Colonic mucosa (tissue), 4 donors: ENCODE results near the gene ZBTB45. TPM values are rescaled to one million over a fixed set of nuclear protein-coding genes. Genes with fewer than 3 reads are reported as not detected.
A peak's percentile ranks its signal among the peaks of the same experiment; 100 is the strongest.

ENCODE experiments used
- DNase-seq: peaks from one replicate; pipeline ENCODE4 v3.0.0-alpha.2; 2020
- H3K27ac ChIP-seq: fragments of 200-600 bp; one replicate; pipeline ENCODE4 v1.8.0; 2021
- H3K27me3 ChIP-seq: fragments of 200-600 bp; one replicate; pipeline ENCODE4 v1.8.0; 2021
- H3K36me3 ChIP-seq: fragments of 200-600 bp; one replicate; pipeline ENCODE4 v1.8.0; 2021
- H3K4me1 ChIP-seq: fragments of 200-600 bp; one replicate; pipeline ENCODE4 v1.8.0; 2021; ENCODE audit warnings: mild to moderate bottlenecking
- H3K4me3 ChIP-seq: fragments of 200-600 bp; one replicate; pipeline ENCODE4 v1.8.0; 2021
- H3K9ac ChIP-seq, 2 donors: one replicate each; pipeline ENCODE4 v1.7.0; 2013; ENCODE audit warnings: control low read depth in 2 of 2, low read depth in 2 of 2, low read length in 2 of 2
- H3K9me3 ChIP-seq: fragments of 200-600 bp; one replicate; pipeline ENCODE4 v1.8.0; 2021
- intact Hi-C: fragments of 100-400 bp; cut with DNase I; formaldehyde crosslinking; loops from one replicate; pipeline ENCODE4 v1.14.1; 2022
- total RNA-seq, 2 donors: library from RNA; stranded (reverse); fragmentation: NEBNext Ultra II Directional in 1 of 2; extraction: Animal tissue kit (Norgen Biotek cat#: 25700) in 1 of 2; gene quantifications; one replicate each; pipeline ENCODE4 v1.2.1, GENCODE V29; 2021
- TF ChIP-seq, protein P1 (sequence below): fragments of 200-600 bp; IDR thresholded peaks from one replicate; pipeline ENCODE4 v1.8.0; 2022; ENCODE audit warnings: antibody characterized with exemption, mild to moderate bottlenecking
- donor health status: healthy.
- donor health status: DM: no; HTN: no; CAD: no.
- donor health status: DM: no; HTN: no; CAD: no.

ZBTB45 gene
- total RNA-seq, 2 donors from 2014 or later: 13.5 to 20.2 TPM

DNA sequence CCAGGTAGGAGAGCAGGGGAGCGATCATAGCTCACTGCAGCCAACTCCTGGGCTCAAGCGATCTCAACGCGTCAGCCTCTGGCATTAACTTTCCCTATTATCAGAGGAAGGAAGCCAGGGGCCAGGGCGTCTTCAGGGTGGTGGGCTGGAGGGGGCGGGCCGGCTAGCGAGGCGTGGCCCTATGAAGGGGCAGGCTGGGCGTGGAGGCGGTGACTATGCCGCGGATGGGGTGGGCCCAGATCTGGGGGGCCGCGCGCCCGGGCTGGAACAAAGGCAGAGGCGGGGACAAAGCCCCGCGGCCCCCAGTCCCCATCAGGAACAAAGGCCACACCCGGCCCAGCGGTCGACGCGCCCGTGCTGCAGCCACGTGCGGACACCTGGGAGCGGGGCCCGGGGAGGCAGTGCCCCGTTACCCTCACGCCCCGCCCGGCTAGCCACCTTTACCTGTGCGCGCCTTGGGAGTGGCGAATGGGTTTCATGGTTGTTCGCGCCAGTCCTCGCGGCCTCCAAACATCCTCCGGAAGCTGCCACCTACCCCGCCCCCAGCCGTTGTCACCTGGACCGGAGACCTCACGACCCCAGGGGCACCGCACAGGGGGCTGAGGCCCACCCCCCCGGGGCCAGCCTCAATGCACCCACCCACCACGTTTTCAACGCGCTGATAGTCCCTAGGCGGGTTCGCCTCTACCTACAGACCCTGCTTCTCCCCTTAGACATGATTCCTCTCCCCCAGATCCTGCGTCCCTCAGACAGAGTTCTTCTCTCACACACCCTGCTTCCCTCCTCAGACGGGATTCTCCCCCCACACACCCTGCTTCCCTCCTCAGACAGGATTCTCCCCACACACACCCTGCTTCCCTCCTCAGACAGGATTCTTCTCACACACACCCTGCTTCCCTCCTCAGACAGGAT is 18.9 kb upstream of the ZBTB45 start:
- Histone ChIP-seq H3K9ac (peak overlapping the region in 1 of 2 donors; percentile 8), H3K4me1 (no peaks in the 10 kb centered on the region), H3K27ac (no peak overlapping the region), H3K4me3 (peak overlapping the region; percentile 10), H3K27me3 (peaks cover 8% of the 10 kb centered on the region), H3K9me3 (no peaks in the 10 kb centered on the region), H3K36me3 (no peaks in the 10 kb centered on the region)
- TF ChIP-seq, protein P1, sequence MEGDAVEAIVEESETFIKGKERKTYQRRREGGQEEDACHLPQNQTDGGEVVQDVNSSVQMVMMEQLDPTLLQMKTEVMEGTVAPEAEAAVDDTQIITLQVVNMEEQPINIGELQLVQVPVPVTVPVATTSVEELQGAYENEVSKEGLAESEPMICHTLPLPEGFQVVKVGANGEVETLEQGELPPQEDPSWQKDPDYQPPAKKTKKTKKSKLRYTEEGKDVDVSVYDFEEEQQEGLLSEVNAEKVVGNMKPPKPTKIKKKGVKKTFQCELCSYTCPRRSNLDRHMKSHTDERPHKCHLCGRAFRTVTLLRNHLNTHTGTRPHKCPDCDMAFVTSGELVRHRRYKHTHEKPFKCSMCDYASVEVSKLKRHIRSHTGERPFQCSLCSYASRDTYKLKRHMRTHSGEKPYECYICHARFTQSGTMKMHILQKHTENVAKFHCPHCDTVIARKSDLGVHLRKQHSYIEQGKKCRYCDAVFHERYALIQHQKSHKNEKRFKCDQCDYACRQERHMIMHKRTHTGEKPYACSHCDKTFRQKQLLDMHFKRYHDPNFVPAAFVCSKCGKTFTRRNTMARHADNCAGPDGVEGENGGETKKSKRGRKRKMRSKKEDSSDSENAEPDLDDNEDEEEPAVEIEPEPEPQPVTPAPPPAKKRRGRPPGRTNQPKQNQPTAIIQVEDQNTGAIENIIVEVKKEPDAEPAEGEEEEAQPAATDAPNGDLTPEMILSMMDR: no peak
- peak; percentile 61 for DNase-seq
- intact Hi-C loops: no loop called here

DNA sequence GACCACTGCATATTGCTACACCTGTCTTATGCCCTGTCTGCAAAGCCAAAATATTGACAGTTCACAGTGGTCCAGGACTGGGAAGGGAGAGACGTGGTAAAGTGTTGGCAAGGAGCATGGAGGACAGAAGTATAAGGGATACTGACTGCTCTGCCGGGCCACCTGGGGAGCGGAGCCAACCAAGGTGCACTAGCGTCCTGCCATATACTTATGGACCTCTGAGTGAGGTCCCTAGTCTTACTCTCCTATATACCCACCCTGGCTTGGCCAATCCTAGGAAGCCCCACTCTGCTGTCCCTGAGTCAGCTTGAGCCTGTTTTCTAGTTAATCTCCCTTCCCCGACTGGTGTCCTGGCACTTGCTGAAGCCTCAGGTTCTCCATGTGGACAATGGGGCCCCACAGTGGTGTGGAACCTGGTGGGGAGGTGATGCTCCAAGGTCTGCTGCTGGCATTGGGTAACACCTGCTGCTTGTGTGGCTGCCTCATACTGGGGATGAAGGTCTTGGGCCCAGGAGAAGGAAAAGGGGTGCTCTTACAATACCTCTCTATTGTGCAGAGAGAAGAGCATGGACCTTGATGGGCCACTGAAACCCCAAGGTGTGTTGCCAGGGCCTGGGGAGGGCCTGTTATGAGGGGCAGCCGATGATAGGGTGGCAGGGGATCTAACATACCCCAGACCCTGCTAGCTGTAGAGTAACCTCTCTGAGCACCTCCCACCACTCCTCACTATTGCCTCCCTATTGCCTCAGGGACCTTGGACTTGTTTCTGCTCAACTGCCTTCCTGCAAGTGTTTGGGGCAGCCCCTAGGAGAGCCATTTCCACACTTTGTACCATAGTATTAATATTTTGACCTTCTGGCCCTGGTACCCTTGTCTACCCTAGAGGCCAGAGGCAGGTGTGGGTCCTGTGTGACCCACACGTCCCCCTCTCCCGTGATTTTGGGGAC is 17.5 kb upstream of the ZBTB45 start:
- TF ChIP-seq, protein P1: no peak
- DNase-seq: no peak
- intact Hi-C loops: no loop called here

DNA sequence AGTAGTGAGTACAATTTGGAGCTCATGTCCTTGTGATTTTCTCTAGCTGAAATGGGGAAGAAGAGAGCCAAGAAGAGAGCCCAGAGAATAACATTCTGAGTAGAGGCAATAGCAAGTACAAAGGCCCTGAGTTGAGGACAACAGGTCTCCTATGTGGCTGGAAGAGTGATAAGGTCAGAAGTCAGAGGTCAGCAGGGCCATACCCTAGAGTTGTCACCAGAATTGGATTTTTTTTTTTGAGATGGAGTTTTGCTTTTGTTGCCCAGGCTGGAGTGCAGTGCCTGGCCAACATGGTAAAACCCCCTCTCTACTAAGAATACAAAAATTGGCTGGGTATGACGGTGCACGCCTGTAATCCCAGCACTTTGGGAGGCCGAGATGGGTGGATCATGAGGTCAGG is 16.2 kb upstream of the ZBTB45 start:
- Histone ChIP-seq H3K9me3 (no peaks in the 10 kb centered on the region), H3K4me3 (no peak overlapping the region), H3K27ac (no peak overlapping the region), H3K9ac (no peak overlapping the region), H3K36me3 (no peaks in the 10 kb centered on the region), H3K4me1 (no peaks in the 10 kb centered on the region), H3K27me3 (peaks cover 8% of the 10 kb centered on the region)
- TF ChIP-seq, protein P1: no peak
- intact Hi-C loops: no loop called here
- no peak for DNase-seq

More for the DNA sequence above, 17.5 kb upstream of the ZBTB45 start:
- no peaks in the 10 kb centered on the region for H3K36me3 ChIP-seq
- H3K9ac ChIP-seq: no peak overlapping the region
- no peak overlapping the region for H3K27ac ChIP-seq
- H3K9me3 ChIP-seq: no peaks in the 10 kb centered on the region
- peaks cover 8% of the 10 kb centered on the region for H3K27me3 ChIP-seq
- no peaks in the 10 kb centered on the region for H3K4me1 ChIP-seq
- H3K4me3 ChIP-seq: no peak overlapping the region

DNA sequence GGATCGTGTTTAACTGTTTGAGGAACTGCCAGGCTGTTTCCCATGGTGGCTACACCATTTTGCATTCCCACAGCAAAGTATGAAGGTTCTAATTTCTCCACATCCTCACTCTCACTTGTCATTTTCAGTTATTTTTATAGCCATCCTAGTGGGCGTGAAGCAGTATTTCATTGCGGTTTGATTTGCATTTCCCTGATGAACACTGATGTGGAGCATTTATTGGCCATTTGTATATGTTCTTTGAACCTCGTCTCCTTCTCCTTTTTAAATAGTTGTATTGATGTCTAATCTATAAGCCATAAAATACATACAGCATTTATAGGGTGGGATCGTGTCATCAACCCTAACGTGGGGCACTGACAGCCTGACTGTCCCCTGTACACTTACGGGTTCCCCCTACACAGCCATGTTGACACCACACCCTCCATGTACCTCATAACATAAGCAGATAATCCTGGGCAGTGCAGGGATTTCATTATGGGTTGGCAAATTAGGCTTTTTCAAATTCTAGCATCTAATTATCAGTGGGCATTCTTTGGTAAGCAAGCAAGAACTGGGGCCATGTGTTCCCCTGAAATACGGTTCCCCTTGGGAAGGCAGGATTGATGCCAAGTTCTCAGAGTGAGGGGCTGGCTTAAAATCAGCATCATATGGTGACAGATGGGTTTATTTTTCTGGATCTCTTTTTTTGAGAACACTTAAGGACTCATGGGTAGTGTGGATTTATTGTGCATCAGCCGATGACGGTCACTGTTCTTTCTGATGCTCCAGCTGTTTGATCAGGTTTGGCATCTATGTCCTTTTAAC is 11.6 kb upstream of the ZBTB45 start:
- Histone ChIP-seq H3K4me3 (no peak overlapping the region), H3K4me1 (no peaks in the 10 kb centered on the region), H3K36me3 (no peaks in the 10 kb centered on the region), H3K27ac (no peak overlapping the region), H3K9ac (no peak overlapping the region), H3K9me3 (no peaks in the 10 kb centered on the region), H3K27me3 (no peaks in the 10 kb centered on the region)
- intact Hi-C loops: no loop called here
- TF ChIP-seq, protein P1: no peak
- DNase-seq: no peak

DNA sequence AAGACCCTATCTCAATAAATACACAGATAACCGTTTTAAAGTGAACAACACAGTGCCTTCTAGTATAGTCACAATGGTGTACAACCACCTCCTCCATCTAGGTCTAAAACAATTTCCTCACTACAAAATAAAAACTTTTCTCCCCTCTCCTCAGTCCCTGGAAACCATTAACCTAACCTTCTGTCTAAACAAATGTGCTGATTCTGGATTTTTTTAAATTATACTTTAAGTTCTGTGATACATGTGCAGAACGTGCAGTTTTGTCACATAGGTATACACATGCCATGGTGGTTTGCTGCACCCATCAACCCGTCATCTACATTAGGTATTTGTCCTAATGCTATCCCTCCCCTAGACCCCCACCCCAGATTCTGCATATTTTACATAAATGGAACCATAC is 9.8 kb upstream of the ZBTB45 start:
- H3K27ac ChIP-seq: no peak overlapping the region
- no peaks in the 10 kb centered on the region for H3K36me3 ChIP-seq
- intact Hi-C loops: no loop called here
- no peaks in the 10 kb centered on the region for H3K27me3 ChIP-seq
- no peak overlapping the region for H3K4me3 ChIP-seq
- TF ChIP-seq, protein P1: no peak
- H3K9me3 ChIP-seq: no peaks in the 10 kb centered on the region
- no peaks in the 10 kb centered on the region for H3K4me1 ChIP-seq
- no peak for DNase-seq
- H3K9ac ChIP-seq: no peak overlapping the region
